HepG2 (cell line): ENCODE data around the gene ZMPSTE24. TPM values are rescaled to one million over a fixed set of nuclear protein-coding genes. Genes with fewer than 3 reads are reported as not detected.

Experiments used
- ATF2 ChIP-seq: sonication (generic); formaldehyde crosslinking; IDR thresholded peaks from 2 replicates; pipeline ENCODE4 v1.4.0; 2020; ENCODE audit warnings: missing genetic modification reagents
- DRAP1 ChIP-seq: IDR thresholded peaks from 2 replicates; pipeline ENCODE4 v1.6.1; 2016; ENCODE audit warnings: missing genetic modification reagents, missing compliant biosample characterization
- GMEB2 ChIP-seq: IDR thresholded peaks from 2 replicates; pipeline ENCODE4 v1.6.1; 2016; ENCODE audit warnings: missing biosample characterization, missing genetic modification reagents, low read depth
- HNRNPUL1 ChIP-seq: fragments of 200-400 bp; formaldehyde crosslinking; IDR thresholded peaks from 2 replicates; pipeline ENCODE4 v1.6.1; 2017; ENCODE audit warnings: low read depth, mild to moderate bottlenecking, low read length, moderate library complexity
- PRDM10 ChIP-seq: sonication (generic); formaldehyde crosslinking; IDR thresholded peaks from 2 replicates; pipeline ENCODE4 v1.4.0; 2020; ENCODE audit warnings: low read depth, missing genetic modification reagents
- SETDB1 ChIP-seq: sonication (generic); formaldehyde crosslinking; IDR thresholded peaks from 2 replicates; pipeline ENCODE4 v1.5.1; 2020; ENCODE audit warnings: missing genetic modification reagents, mild to moderate bottlenecking, borderline replicate concordance
- SKIL ChIP-seq: sonication (generic); formaldehyde crosslinking; IDR thresholded peaks from 2 replicates; pipeline ENCODE4 v1.8.0; 2022; ENCODE audit warnings: missing genetic modification reagents, mild to moderate bottlenecking, moderate library complexity, borderline replicate concordance
- SP4 ChIP-seq: sonication (generic); formaldehyde crosslinking; IDR thresholded peaks from 2 replicates; pipeline ENCODE4 v1.8.1; 2023; ENCODE audit warnings: mild to moderate bottlenecking, missing genetic modification reagents
- ZFP36L1 ChIP-seq: sonication (generic); formaldehyde crosslinking; IDR thresholded peaks from 2 replicates; pipeline ENCODE4 v1.8.0; 2022; ENCODE audit warnings: mild to moderate bottlenecking, missing genetic modification reagents, moderate library complexity
- ZFP36L2 ChIP-seq: sonication (generic); formaldehyde crosslinking; IDR thresholded peaks from 2 replicates; pipeline ENCODE4 v1.4.0; 2020; ENCODE audit warnings: missing genetic modification reagents
- ZNF160 ChIP-seq: sonication (generic); formaldehyde crosslinking; IDR thresholded peaks from 2 replicates; pipeline ENCODE4 v1.8.0; 2022; ENCODE audit warnings: mild to moderate bottlenecking, inconsistent platforms, missing genetic modification reagents
- ZNF17 ChIP-seq: sonication (generic); formaldehyde crosslinking; IDR thresholded peaks from 2 replicates; pipeline ENCODE4 v1.5.0; 2020; ENCODE audit warnings: mild to moderate bottlenecking, missing genetic modification reagents
- ZNF30 ChIP-seq: sonication (generic); formaldehyde crosslinking; IDR thresholded peaks from 2 replicates; pipeline ENCODE4 v1.5.0; 2020; ENCODE audit warnings: mild to moderate bottlenecking, missing genetic modification reagents
- ZNF329 ChIP-seq: sonication (generic); formaldehyde crosslinking; IDR thresholded peaks from 2 replicates; pipeline ENCODE4 v1.9.0; 2021; ENCODE audit warnings: low read depth, mild to moderate bottlenecking, missing genetic modification reagents
- ZNF44 ChIP-seq: sonication (generic); formaldehyde crosslinking; IDR thresholded peaks from 2 replicates; pipeline ENCODE4 v1.5.1; 2020; ENCODE audit warnings: mild to moderate bottlenecking, missing genetic modification reagents
- ZNF639 ChIP-seq: conservative IDR thresholded peaks from 2 replicates; pipeline ENCODE4 v1.6.1; 2018; ENCODE audit warnings: missing genetic modification reagents
- ZNF704 ChIP-seq: sonication (generic); formaldehyde crosslinking; IDR thresholded peaks from 2 replicates; pipeline ENCODE4 v1.8.1; 2023; ENCODE audit warnings: mild to moderate bottlenecking, inconsistent platforms, moderate library complexity, missing genetic modification reagents, borderline replicate concordance
- polyA plus RNA-seq, 8 experiments: library from polyadenylated mRNA; depleted of rRNA in 3 of 8; stranded (reverse) in 7 of 8; unstranded in 1 of 8; fragments of >200 nt; fragmentation: Illumina TruSeq in 4 of 8; extraction: Trizol in 4 of 8; gene quantifications; 2 replicates each; pipeline versions ENCODE4 v1.2.1 to v1.2.3, GENCODE V29; 2011 to 2016; ENCODE audit warnings: low read depth in 4 of 8, missing spikeins in 1 of 8, mixed read lengths in 1 of 8; ENCODE audit not compliant: insufficient read depth in 1 of 8
- total RNA-seq, 5 experiments: library from RNA; depleted of rRNA; stranded (reverse); fragments of >200 nt; fragmentation: Illumina TruSeq; extraction: Trizol; gene quantifications; 2 replicates each; pipeline ENCODE4 v1.2.3, GENCODE V29; 2016; ENCODE audit warnings: low read depth in 1 of 5

ZMPSTE24 gene
- total and polyA plus RNA-seq, 2 of the 13 experiments (the other 11 are each of a cell fraction or from before 2014, with no cell fraction given): 13.6 to 60.2 TPM

- TF ChIP-seq ZNF704 (CRISPR knock-in tag): no peak
- no peak for TF ChIP-seq SKIL (CRISPR knock-in tag)
- no peak for TF ChIP-seq ZNF639 (CRISPR knock-in tag)
- no peak for TF ChIP-seq ZFP36L2 (CRISPR knock-in tag)
- TF ChIP-seq SP4 (CRISPR knock-in tag): 0 out of 2 replicates have a peak, but pooled peaks have one; percentile 13
- no peak for TF ChIP-seq ZNF30 (CRISPR knock-in tag)
- TF ChIP-seq ZNF160: no peak
- no peak for TF ChIP-seq HNRNPUL1
- no peak for TF ChIP-seq ZFP36L1
- TF ChIP-seq ZNF44 (CRISPR knock-in tag): no peak
- TF ChIP-seq GMEB2 (CRISPR knock-in tag): no peak
- TF ChIP-seq ATF2 (CRISPR knock-in tag): no peak
- TF ChIP-seq ZNF17 (CRISPR knock-in tag): no peak
- TF ChIP-seq PRDM10: no peak
- TF ChIP-seq DRAP1 (CRISPR knock-in tag): peak; percentile 18; the same call in 1 of the 2 replicates
- no peak for TF ChIP-seq ZNF329
- no peak for TF ChIP-seq SETDB1
These were observed 80.8 kb downstream of the ZMPSTE24 start (continued) for GRCh38 chr1:40338745-40339419.
